Brain pericyte (primary cell): Measurements from ENCODE around the gene TACR1.
"Not testable (repeated sequence)": the region's sequence is repeated elsewhere in the genome, so short reads cannot be mapped to it uniquely, and the experiment has no call there.

Experiments
- DNase-seq: peaks from one replicate; pipeline ENCODE4 v3.0.0-alpha.2; 2012; ENCODE audit warnings: low read depth, low spot score

TACR1 gene

DNA sequence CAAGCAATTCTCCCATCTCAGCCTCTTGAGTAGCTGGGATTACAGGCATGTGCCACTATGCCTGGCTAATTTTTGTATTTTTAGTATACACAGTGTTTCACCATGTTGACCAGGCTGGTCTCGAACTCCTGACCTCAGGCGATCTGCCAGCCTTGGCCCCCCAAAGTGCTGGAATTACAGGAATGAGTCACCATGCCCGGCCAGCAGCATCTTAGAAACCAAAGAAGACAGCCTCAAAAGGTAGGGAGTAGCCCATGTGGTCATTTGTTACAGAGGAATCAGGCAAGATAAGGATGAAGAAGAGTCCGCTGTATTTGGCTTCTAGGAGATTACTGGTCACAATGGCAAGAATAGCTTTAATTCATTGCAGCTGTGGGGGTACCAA is 53.1 kb downstream of the TACR1 start:
- DNase-seq = not testable (repeated sequence)

DNA sequence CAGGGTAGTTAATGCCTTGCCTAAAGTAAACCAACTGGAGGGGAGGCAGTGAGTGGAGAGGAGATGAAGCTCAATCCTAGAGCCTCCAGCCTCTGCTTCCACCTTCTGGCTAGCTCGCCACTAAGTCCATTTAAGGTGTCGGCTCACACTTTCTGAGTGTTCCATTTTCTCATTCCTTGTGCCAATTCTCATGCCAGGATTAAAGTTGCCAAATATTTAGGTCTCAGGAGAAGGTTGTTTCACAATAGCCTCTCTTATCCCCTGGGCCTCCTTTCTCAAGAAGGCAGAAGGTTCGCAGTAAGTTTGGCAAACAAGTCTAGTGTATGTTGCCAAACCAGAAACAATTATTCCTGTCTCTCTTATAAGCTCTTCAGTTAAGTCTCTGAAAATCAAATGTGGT is 57.2 kb downstream of the TACR1 start:
- DNase-seq = no peak

DNA sequence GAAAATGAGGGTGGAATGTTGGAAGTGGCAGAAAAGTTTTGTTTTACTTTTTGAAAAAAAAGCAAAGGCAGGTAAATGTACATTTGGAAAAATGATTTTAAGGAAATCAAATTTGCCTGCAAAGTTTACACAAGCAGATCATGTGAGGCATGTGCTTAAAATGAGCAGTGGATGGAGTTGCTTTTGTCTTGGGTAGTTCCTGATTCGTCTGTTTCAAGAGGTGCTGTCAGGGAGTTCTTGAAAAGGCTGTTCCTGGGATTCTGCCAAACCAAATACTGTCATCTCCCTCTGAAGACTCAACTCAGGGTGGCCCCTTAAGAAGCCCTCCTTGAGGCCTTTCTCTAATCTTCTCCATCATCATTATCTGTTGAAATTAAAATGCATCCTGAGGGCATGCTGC is 59.0 kb downstream of the TACR1 start:
- no peak for DNase-seq

DNA sequence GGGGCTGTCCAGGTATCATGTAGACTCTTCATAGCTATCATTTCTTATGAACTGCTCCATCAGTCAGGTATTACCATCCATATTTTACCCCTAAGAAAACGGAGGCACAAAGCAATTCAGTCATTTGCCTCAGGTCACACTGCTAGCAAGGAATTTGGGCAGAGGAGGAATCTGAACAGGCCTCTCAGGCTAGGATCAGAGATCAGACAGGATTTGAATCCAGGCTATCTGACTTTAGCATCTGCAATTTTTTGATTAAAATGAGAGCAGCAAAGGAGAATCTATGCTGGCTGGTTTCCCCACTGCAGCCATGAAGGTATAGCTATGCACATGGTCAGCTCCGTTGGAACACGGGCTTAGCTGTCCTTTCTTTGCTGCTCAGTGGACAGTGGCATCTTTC is 60.1 kb downstream of the TACR1 start:
- no peak for DNase-seq

DNA sequence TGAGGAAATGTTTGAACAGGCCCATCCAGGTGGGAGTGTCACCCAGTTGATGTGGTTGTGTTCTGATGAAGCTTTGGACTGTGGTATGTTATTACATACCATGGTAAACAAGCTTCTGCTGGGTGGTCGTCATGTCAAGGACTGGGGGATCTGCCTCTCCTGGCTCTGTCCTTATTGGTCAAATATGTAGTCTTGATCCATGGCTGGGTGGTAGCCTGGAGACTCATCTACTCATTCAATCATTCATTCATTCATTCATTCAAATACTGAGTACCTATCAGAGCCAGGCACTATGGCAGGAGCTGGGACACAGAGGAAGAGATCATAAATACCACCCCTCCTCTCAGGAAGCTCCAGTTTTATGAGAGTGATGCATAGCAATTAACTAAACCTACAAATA is 60.8 kb downstream of the TACR1 start:
- no peak for DNase-seq

DNA sequence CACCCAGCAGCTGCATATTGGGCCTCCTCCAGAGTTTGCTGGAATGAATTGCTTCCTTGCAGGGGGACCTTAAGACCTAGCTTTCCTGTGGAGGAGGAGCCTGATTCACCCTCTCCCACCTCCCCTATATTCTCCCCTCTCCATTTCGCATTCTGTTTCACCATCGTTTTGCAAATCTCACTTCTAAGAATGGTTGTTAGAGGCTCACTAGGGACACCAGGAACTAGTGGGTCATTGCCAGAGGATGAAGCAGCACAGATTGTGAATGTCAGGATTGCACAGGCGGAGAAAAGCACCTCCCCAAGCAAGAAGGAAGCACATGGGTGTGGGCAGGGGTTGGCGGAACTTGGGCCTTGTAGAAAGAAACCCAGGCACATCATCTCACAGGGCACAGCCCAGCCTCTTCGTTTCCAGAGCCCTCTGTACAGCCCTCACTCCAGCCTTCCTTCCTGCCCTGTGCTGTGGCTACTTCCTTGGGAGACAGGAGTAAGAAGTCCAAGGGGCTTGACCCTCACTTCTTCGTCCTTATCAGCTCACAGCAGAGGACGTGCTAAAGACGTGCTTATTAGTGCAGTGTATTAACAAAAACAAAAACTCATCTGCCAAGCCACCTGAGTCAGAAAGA is 63.4 kb downstream of the TACR1 start:
- DNase-seq = no peak

DNA sequence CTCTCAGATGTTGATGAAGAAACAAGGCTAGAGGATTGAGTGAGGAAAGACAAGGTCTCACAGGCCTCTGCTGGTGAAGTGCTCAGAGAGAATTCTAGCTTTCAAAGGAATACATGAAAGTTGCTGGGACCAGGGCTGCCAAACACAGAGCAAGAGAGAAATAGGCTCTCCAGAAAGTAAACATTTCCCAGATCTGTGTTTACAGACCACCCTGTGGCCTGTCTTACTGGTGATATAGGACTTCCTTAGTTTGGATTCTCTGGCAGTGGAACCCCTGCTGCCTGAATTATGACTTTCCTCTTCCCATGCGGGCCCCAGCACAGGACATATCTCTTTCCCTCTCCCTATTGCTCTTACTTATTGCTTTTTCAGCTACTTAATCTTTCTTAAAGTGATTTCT is 64.5 kb downstream of the TACR1 start:
- DNase-seq = no peak

DNA sequence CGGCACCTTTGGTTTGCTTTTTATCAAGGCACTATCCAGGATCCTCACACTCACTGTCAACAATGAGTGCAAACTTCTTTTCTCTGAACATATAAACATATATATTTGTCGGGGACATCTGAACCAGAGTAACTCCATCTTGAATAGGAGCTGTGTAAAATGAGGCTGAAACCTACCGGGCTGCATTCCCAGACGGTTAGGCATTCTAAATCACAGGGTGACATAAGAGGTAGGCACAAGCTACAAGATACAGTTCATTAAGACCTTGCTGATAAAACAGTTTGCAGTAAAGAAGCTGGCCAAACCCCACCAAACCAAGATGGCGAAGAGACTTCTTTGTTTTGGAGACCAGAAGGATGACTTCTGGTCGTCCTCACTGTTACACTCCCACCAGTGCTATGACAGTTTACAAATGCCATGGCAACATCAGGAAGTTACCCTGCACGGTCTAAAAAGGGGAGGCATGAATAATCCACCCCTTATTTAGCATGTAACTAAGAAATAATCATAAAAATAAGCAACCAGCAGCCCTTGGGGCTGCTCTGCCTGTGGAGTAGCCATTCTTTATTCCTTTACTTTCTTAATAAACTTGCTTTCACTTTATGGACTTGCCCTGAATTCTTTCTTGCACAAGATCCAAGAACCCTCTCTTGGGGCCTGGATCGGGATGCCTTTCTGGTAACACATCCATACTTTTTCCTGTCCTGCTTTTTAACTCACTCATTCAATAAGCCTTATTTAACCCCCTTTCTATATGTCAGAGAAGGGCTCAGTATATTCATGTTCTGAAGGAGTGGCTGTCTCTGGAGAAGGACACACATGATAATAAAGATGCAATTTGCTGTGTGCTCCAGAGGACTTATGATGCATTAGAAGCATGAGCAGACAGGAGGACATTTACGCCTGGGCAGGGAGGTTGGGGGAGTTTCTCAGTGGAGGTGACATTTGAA is 65.4 kb downstream of the TACR1 start:
- DNase-seq = no peak

DNA sequence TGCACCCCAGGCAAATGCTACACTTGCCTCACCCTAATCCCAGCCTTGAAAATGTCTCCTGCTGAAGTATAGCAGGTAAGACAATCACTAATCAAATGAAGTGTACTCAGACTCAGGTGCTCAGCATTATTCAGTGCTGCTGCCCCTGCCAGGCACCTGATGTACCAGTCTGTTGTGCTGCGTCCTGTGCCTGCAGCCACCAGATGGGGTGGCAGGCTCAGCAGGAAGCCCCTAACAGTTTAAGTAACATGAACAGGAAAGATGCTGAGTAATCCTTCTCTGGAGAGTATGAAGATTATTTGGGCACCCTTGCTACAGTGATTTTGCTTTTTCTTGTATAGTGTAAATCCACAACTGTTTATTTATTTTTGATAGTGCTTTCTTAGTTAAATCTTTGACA is 69.1 kb downstream of the TACR1 start:
- DNase-seq = no peak

DNA sequence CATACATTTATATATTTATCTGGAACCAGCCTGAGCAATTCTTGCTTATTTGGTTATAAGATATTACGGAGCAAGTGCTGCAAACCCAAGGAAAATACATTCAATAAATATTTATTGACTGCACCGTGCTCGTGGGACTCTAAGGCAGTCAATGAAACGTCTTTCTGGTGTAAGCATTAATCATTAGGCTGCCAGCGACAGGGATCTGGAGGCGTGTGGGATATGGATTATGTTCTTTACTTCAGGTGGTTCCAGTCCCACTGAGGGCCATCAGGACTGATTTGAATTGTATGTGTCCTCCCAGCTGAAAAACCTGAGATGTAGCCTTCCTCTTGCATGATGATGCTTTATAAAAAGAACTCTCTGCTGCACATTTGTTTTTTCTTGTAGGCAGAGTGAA is 75.4 kb downstream of the TACR1 start:
- DNase-seq = no peak

DNA sequence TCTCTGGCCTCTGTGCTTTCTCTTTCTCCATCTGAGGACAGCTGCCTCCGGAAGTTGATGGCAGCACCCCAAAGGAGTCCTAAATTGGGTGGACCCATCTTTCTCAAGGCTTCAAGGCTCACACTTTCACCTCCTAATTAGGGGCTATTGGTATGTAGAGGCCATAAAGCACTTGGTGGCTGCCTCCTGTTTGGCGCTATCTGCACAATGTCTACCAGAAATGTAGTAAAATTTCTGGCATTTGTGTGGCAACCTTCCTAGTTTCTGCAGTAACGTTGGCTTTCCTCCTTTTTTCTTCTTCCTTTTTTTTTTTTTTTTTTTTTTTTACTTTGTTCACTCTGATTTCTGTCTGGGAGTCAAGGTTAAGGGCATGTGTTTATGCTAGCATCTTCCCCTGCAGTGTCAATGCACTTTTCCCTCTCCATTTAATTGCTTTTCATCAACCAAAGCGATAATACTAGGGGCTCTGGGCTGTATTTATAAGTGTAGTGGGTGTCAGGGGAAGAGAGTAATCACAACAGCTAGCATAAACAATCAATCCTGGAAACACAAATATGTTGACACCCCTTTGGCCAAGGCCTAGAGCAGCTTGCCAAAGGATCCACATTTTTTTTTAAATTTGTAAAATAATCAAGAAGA is 86.0 kb downstream of the TACR1 start:
- DNase-seq = no peak

DNA sequence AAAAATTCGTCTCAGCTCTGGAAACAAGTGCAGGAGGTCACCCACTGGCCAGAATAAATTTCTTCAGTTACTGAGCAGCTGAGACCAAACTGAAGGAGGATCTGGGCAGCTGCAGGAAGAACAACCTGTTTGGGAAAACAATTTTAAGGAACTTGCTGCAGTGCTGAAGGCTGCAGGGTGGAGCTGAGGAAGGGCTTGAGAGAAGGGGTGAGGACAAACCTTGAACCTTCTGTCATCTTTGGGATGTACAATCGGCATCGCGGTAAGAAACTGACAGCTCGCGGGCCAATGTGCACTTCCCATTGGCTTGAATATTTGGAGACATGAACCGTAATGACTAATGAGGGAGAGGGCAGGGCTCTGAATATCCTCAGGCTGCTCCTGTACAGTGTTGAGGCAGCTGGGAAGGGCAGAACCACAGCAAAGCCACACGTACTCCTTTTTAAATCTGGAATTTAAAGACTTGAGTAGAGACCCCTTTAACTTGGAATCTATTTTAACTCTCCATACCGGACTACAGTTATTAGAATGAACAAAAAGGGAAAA is 90.3 kb downstream of the TACR1 start:
- no peak for DNase-seq

DNA sequence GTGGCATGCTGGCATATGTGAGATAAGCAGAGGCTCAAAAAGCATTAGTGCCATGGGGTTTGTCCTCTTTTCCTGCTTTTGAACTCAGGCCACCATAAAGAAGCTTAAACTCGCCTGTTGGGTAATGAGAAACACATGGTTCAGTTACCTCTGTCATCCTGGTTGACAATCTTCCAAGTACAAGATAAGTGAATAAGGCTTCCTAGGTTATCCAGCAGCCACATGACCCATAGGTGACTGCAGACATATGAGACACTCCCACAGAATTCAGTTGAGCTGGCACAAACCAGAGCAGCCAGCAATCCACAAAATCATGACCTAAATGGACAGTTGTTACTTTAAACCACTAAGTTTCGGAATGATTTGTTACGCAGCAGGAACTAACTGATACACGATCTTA is 97.3 kb downstream of the TACR1 start:
- no peak for DNase-seq

DNA sequence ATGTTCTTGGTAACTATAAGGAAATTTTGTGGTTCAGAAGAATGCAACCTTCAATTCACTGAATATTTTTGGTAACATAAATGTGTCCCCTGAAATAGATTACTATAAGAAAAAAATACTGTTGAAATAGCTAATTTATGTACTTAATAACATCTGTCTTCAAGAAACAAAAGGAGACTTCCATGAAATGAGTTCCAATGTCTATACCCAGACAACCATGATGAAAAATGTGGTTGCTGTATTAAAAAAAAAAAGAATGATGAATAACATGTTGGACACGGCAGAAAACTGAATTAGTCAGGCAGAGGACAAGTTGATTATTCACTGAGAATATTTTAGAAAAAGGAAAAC is 98.5 kb downstream of the TACR1 start:
- no peak for DNase-seq

DNA sequence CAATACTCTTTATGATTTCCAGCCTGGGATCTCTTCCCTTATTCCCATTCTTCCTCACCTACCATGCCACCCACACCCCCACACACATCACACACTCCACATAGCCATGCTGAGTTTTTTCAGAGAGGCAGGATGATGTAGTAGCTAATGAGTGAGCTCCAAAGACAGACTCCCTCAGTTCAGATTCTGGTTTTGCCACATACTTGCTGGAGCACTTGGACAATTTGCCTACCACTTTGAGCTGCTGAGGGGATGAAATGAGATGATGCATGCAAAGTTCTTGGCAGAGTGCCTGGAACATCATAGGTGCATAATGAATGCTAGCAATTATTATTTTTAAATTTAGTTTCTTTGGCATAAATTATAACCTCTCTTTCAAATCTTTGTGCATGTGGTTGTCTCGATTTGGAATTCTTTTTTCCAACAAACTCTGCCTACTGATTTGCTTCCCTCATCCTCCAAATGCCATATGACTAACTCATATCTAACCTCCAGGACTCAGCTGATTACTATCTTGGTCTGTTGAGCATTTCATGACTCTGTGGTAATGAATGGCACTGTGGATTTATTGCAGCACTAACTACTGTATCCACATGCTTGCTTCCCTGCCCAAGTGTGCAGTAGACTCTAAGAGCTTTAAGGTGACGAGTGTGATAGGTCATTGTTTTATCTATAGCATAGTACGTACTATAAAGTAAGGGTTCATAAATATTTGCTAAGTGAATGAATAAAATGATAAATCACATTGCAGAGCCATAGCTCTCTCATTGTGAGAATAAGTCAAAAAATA is 99.1 kb downstream of the TACR1 start:
- DNase-seq = no peak

DNA sequence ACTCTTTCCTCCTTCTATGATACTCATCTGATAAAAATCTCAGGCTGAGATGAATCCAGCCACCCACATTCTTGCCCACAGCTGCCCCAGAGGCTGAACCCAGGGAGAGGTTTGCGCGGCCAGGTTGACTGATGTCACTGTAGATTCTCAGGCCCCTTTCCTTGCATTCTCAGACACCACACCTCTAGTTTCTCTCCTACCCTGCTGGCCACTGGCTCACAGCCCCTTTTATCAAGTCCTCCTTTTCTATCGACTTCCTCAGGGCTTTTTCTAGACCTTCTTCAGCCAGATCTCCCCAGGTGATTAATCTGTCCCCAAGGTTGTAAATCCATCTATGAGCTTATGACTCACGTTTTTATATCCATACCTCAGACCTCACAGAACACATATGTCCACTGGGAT is 99.8 kb downstream of the TACR1 start:
- DNase-seq = no peak

DNA sequence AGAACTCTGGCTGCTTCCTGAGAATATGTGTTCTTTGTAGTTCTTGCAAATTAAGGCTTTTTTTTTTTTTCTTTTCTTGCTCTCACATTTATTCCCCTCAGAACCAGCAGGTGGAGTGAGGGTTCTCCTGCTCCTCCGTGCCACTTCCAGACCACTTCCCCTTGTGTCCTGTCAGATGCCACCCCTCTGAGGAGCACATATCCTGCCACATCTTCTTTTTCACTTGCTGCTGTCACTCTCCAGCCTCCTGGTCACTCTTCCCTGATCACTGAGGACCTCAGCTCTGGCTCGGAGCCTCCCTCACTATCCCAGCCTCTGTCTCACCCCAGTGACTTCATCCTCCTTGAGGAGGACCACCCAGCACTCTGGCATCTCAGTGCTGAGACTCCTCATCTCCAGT is 100.5 kb downstream of the TACR1 start:
- DNase-seq = no peak

DNA sequence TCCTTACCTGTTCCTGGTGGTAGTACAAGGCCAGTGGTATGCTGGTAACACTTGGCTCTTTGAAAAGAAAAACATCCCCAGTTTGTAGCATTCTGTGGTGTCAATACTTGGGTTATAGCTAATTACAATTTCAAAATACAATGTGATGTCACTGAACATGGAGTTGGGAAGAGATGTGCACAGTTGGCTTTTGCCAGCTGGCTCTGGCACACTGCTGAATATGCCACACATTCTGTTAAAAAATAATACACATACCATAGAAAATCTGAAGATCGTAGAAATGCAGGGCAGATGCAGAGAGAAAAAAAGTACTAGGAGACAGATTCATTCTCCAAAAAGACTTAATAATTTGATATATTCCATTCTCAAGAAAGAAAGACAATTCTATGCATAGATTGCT is 101.5 kb downstream of the TACR1 start:
- DNase-seq = no peak

DNA sequence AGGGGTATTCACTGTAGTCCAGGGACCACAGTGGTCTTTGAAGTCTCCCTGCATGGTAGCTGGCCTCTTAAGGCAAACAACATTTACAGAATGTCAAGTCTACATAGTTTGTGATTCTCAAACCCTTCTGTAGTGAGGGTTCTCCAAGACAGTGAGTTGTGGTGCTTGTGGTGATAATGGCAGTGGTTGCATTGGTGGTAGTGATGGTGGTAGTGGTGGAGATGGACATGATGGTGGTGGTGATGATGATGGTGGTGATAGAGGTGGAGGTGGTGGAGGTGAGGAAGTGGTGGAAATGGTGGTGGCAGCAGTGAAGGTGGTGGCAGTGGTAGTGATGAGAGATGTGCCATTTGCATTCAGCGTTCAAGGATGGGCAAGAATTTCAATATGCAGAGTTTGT is 104.9 kb downstream of the TACR1 start:
- no peak for DNase-seq

DNA sequence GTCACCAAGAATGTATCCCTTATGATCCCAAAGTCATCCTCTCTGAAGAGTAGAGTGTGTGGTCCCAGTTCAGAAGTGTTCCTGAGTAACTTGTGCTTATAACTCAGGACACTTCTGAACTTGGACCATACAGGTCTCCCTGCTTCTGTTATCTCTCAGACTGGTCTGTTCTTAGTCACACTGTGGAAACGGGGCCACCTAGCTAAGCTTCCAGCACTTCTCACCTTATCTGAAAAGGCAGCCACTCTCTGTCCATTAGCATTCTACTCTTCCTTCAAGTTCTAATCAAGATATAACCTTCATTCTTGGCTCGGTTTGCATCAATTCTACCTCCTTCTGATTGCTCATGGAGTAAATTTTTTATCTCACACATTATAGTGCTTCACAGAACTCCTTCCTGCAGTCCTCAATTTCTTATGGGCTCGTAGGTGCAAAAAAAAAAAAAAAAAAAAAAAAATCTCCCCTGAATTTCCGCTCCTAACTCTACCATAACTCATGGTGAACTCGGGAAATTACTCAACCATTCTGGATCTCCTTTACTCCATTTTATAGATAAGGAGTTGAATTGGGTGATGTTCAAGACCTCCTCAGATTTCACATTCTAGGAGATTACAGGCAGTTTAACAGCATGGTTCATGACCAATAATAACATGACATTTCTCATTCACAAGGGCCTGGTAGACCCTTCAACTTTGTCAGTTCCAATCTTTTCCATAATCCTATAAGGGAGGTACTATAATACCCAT is 108.4 kb downstream of the TACR1 start:
- DNase-seq = no peak

DNA sequence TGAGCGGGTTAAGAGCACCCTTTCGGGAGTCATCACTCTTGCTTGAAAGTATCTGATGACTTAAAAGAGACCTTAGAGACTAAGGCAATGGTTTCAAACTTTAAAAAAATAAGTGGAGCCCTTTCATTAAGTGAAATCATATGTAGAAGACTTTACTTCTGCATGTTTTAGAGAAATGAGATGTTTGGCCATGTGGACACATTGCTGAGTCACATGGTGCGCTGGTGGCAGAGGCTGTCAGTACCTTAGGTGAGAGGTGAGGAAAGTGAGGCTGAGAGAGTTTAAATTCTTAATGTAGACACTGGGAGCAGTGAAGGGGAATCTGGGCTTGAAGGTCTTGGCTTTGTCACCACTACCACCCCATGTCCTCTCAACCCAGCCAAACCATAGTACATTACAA is 109.8 kb downstream of the TACR1 start:
- DNase-seq = no peak
